Subcutaneous preadipocyte (primary cell): ENCODE data around the gene NNMT. TPM values are rescaled to one million over a fixed set of nuclear protein-coding genes. Genes with fewer than 3 reads are reported as not detected.

Experiments used
- total RNA-seq: library from RNA; depleted of rRNA; stranded (reverse); fragments of >200 nt; gene quantifications from 2 replicates; pipeline ENCODE4 v1.2.3, GENCODE V29; 2012

The NNMT gene
- 193 and 704 TPM in 2 replicates for total RNA-seq

GRCh38 chr11:114295676-114296604, at the start of gene NNMT:
NNMT (plus strand) TSS chr11:114296399; CDS start chr11:114296557, 158 bp downstream.

Other genes starting within 250 kb of the NNMT start
- gene ZBTB16, start 236.7 kb upstream of the NNMT start, total RNA-seq = 37.1 and 76.4 TPM in 2 replicates
- gene C11orf71, start 104.1 kb downstream of the NNMT start, total RNA-seq = 2.6 and 2.7 TPM in 2 replicates
- 23.9 and 27.2 TPM in 2 replicates for gene RBM7, start 104.3 kb downstream of the NNMT start, total RNA-seq
- 98.5 and 101 TPM in 2 replicates for gene REXO2, start 143.1 kb downstream of the NNMT start, total RNA-seq